IPS-NIHi11 (cell line): ENCODE data around the gene SRSF10.
"Not testable (repeated sequence)": the region's sequence is repeated elsewhere in the genome, so short reads cannot be mapped to it uniquely, and the experiment has no call there.

Experiments
- DNase-seq: peaks from one replicate; pipeline ENCODE4 v3.0.0; 2012; ENCODE audit warnings: mixed read lengths, low spot score

The SRSF10 gene

GRCh38 chr1:23958810-23959460 is 21.2 kb downstream of the SRSF10 start:
- peak; percentile 84 for DNase-seq

DNA sequence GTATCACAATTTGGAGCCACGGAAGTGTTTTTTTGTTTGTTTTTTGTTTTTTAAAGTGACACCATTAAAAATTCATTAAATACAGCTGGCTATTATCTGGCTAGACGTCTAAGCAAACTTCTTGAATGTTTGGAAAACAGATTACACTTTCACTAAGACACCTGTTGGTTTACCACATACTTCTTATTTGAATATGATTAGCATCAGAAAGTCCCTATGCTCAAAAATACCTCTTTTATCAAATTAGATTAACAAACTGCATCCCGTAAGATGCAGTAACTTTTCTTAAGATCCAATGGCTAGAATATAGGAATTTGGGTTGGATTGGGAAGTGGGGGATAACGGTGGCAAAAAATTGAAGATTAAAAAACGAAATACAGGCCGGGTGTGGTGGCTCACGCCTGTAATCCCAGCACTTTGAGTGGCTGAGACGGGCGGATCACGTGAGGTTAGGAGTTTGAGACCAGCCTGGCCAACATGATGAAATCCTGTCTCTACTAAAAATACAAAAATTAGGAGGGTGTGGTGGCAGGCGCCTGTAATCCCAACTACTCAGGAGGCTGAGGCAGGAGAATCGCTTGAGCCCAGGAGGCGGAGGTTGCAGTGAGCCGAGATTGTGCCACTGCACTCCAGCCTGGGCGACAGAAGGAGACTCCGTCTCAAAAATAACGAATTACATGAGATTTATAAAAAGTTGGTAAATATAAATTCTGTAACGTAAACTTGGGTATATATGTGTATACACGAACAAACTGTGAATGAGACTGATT is 21.9 kb downstream of the SRSF10 start:
- not testable (repeated sequence) for DNase-seq

GRCh38 chr1:23957096-23957495 is 23.0 kb downstream of the SRSF10 start:
- DNase-seq: no peak

- no peak for DNase-seq
Observed at GRCh38 chr1:23953020-23953419, 27.1 kb downstream of the SRSF10 start.

- DNase-seq: no peak
Observed at GRCh38 chr1:23947366-23947765, 32.8 kb downstream of the SRSF10 start.

DNA sequence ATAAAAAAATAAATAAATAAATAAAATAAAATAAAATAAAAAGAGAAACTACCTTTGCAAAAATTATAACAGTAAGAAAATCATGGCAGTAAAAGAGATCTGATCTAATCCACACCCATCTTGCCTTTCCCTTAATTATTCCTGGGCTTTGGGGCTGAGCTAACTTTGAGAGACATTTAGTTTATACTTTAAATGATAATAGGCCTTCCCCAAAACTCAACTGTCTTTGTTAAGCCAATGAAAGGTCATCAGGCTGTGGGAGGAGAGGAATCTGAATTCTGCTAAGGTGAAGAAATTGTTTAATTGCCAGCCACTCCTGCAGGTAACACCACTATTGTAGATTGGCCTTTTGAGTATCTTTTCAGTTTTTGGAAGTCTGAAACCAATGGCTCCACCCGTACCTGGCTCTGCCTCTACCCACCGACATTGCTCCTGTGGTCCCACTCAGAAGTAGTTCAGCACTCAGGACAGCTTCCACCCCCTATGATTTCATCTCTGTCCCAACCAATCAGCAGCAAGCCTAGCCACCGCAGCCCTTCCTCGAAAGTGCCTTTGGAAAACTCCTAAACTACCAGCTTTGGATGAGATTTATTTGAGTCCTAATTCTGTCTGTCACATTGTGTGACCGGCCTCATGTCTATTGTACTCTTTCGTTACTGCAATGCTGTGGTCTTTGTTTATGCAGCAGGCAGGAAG is 43.5 kb downstream of the SRSF10 start:
- peak; percentile 80 for DNase-seq

- DNase-seq: no peak
Observed at GRCh38 chr1:23931491-23931880, 48.6 kb downstream of the SRSF10 start.

- no peak for DNase-seq
Observed at GRCh38 chr1:23930861-23931490, 49.2 kb downstream of the SRSF10 start.

GRCh38 chr1:23930270-23930669 is 49.9 kb downstream of the SRSF10 start:
- no peak for DNase-seq

GRCh38 chr1:23928789-23929188 is 51.3 kb downstream of the SRSF10 start:
- DNase-seq: no peak

- no peak for DNase-seq
Observed at GRCh38 chr1:23927097-23927496, 53.0 kb downstream of the SRSF10 start.

DNA sequence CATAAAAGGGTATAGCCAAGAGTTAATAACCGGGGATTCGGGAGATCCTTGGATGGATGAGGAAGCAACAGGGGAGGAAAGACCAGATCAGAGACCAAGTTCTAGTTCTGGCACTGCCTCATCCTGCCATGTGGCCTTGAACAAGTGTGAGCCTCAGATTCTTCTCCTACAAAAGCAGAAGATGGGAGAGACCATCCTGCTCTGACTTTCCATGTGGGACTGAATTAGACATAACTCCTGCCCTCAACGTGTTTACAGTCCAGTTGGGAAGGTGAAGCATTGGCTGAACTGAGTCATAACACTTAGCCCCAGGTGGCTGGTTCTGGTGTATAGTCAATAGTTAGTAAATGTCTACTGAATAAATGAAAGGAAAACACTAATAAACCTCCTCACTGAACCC is 54.8 kb downstream of the SRSF10 start:
- no peak for DNase-seq

DNA sequence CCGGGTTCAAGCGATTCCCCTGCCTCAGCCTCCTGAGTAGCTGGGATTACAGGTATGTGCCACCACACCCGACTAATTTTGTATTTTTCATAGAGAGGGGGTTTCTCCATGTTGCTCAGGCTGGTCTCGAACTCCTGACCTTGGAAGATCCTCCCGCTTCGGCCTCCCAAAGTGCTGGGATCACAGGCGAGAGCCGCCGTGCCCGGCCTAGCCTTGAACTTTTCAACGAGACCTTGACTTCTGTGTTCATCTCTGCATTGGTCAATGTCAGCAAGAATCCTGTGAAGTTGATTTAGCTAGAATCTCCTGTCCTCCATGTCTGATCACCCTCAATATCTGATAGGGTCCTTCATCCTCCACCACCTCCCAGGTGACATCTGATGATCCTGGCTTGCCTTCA is 55.5 kb downstream of the SRSF10 start:
- DNase-seq: no peak

- no peak for DNase-seq
Observed at GRCh38 chr1:23923592-23924499, 56.3 kb downstream of the SRSF10 start.

GRCh38 chr1:23922321-23922943 is 57.7 kb downstream of the SRSF10 start:
- DNase-seq: no peak

DNA sequence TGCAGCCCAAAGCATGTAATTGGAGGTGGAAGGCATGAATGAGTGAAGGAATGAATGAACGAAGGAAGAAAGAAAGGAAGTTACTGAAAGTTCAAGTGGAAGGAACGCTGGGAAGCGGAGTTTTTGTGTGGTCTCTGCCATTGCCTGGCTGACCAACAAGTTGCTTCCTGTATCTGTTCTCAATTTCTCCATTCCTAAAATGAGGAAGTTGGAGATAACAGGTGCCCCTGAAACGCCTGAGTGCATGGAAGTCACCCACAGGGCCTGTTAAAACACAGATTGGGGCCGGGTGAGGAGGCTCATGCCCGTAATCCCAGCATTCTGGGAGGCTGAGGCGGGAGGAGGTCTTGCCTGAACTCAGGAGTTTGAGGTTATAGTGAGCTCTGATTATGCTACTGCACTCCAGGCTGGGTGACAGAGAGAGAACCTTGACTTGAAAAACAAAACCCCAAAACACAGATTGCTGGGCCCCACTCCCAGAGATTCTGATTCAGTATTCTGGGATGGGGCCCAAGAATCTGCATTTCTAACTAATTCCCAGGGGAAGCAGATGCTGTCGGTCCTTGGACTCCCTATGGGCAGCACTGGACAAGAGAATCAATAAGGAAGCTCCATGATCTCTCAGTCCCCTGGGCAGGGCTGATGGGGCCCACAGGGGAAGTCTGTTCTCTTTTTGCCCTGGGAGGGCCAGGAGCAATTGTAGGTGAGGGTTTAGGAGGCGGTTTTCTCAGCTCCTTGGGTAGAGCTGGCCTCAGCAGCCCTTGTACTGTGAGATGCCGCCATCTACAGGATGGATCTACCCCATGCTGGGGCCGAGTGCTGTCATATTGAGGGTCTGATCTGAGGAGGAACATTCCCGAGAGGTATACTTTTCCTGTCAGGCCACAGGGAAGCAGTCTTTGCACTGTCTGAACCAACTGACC is 63.7 kb downstream of the SRSF10 start:
- peak; percentile 77 for DNase-seq

DNA sequence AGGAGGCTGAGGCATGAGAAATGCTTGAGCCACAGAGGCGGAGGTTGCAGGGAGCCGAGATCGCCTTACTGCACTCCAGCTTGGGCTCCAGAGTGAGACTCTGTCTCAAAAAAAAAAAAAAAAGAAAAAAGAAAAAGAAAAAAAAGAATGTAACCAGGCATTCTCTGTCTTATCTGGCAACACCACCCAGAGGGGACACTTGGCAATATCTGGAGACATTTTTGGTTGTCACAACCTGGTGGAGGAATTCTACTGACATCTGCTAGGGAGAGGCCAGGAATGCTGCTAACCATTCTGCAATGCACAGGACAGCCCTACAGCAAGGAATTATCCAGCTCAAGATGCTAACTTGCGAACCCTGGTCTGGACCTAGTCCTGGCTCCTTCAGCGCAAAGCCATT is 64.7 kb downstream of the SRSF10 start:
- DNase-seq: no peak

GRCh38 chr1:23914921-23915320 is 65.2 kb downstream of the SRSF10 start:
- no peak for DNase-seq
